Left colon (tissue), 2 donors: ENCODE results near the gene CAMSAP3. TPM values are rescaled to one million over a fixed set of nuclear protein-coding genes. Genes with fewer than 3 reads are reported as not detected.
"Not testable (repeated sequence)": the region's sequence is repeated elsewhere in the genome, so short reads cannot be mapped to it uniquely, and the experiment has no call there.

Experiments
- ATAC-seq: fragments of 200-7000 bp; cut with Tn5 transposase; one replicate; pipeline ENCODE4 v1.9.1; 2020; ENCODE audit warnings: mild to moderate bottlenecking, moderate library complexity
- DNase-seq, 2 donors: peaks; one replicate each; pipeline ENCODE4 v3.0.0-alpha.2; 2020
- intact Hi-C, 2 donors: fragments of 100-400 bp; cut with DNase I in 1 of 2; cut with micrococcal nuclease in 1 of 2; formaldehyde crosslinking; loops; one replicate each; pipeline versions ENCODE4 v1.11.2 to v1.14.0; 2022; cut with DNase I, micrococcal nuclease
- total RNA-seq, 2 donors: library from RNA; stranded (reverse); fragmentation: NEBNext Ultra II Directional; extraction: Animal tissue kit (Norgen Biotek cat#: 25700); gene quantifications; one replicate each; pipeline ENCODE4 v1.2.1, GENCODE V29; 2021
- donor health status: DM: no; HTN: no; CAD: no.
- donor health status: DM: yes; HTN: yes; CAD: no.

CAMSAP3 gene
- total RNA-seq, 2 donors from 2014 or later: 51.1 to 52.4 TPM

- ATAC-seq (no peak), DNase-seq (no peak)
- intact Hi-C loops: no loop called here
These were observed 46.8 kb downstream of the CAMSAP3 start for GRCh38 chr19:7642295-7643030.

- intact Hi-C loops: no loop called here
- ATAC-seq (no peak), DNase-seq (no peak)
These were observed 47.4 kb downstream of the CAMSAP3 start for GRCh38 chr19:7643031-7643415.

- ATAC-seq: peak; percentile 40
- DNase-seq: peak in 1 of 2 donors; percentile 54
These were observed 48.2 kb downstream of the CAMSAP3 start for GRCh38 chr19:7643629-7644549.

GRCh38 chr19:7644550-7644877 lies 48.9 kb downstream of the CAMSAP3 start:
- ATAC-seq (no peak), DNase-seq (no peak)
- intact Hi-C loops: no loop called here

More at GRCh38 chr19:7643629-7644549, 48.2 kb downstream of the CAMSAP3 start:
- intact Hi-C loops: not testable (repeated sequence)

- ATAC-seq (peak; percentile 1), DNase-seq (no peak)
- intact Hi-C loops: no loop called here
These were observed 49.5 kb downstream of the CAMSAP3 start for GRCh38 chr19:7645163-7645562.

GRCh38 chr19:7645656-7646425 lies 50.2 kb downstream of the CAMSAP3 start:
- intact Hi-C loops: no loop called here
- ATAC-seq (no peak), DNase-seq (no peak)

GRCh38 chr19:7646426-7646700 lies 50.7 kb downstream of the CAMSAP3 start:
- DNase-seq (no peak), ATAC-seq (no peak)
- intact Hi-C loops: no loop called here

GRCh38 chr19:7647156-7647555 lies 51.5 kb downstream of the CAMSAP3 start:
- peak; percentile 2 for ATAC-seq

GRCh38 chr19:7648265-7649014 lies 52.8 kb downstream of the CAMSAP3 start:
- intact Hi-C loops: no loop called here
- no peak for DNase-seq
- ATAC-seq: no peak

More at GRCh38 chr19:7647156-7647555, 51.5 kb downstream of the CAMSAP3 start:
- intact Hi-C loops: no loop called here
- no peak for DNase-seq

GRCh38 chr19:7650148-7650547 lies 54.5 kb downstream of the CAMSAP3 start:
- ATAC-seq (no peak), DNase-seq (no peak)
- intact Hi-C loops: no loop called here

- intact Hi-C loops: no loop called here
- ATAC-seq (peak; percentile 75), DNase-seq (peak; percentile 75 to 82)
These were observed 56.5 kb downstream of the CAMSAP3 start for GRCh38 chr19:7652061-7652641.

- DNase-seq (no peak), ATAC-seq (no peak)
- intact Hi-C loops: no loop called here
These were observed 58.7 kb downstream of the CAMSAP3 start for GRCh38 chr19:7654401-7654800.

- no peak for ATAC-seq
- DNase-seq: no peak
- intact Hi-C loops: no loop called here
These were observed 59.9 kb downstream of the CAMSAP3 start for GRCh38 chr19:7655581-7655980.

- intact Hi-C loops: no loop called here
- ATAC-seq (no peak), DNase-seq (no peak)
These were observed 61.6 kb downstream of the CAMSAP3 start for GRCh38 chr19:7657131-7657751.

- DNase-seq: no peak
- no peak for ATAC-seq
- intact Hi-C loops: no loop called here
These were observed 62.6 kb downstream of the CAMSAP3 start for GRCh38 chr19:7658219-7658686.

- intact Hi-C loops: no loop called here
- no peak for ATAC-seq
- DNase-seq: no peak
These were observed 66.3 kb downstream of the CAMSAP3 start for GRCh38 chr19:7661744-7662538.

- ATAC-seq (no peak), DNase-seq (no peak)
- intact Hi-C loops: no loop called here
These were observed 67.0 kb downstream of the CAMSAP3 start for GRCh38 chr19:7662657-7663056.
